ENCODE results near the gene MIOS. TPM values are rescaled to one million over a fixed set of nuclear protein-coding genes. Genes with fewer than 3 reads are reported as not detected.

The MIOS gene
- total and polyA plus RNA-seq, 9 of the 15 experiments (the other 6 are each of a cell fraction or from before 2014, with no cell fraction given) = 7.8 to 47.8 (median 30.6) TPM

GRCh38 chr7:7640221-7641128, 73.8 kb downstream of the MIOS start, which contains the start of gene UMAD1 (continued):
- no peak for TF ChIP-seq ZFP30 (CRISPR knock-in tag; IDR thresholded peaks at IDR 0.05; ENCODE audit: borderline replicate concordance)
- no peak for TF ChIP-seq TCF15 (CRISPR knock-in tag; IDR thresholded peaks at IDR 0.05)
- TF ChIP-seq ZNF431 (CRISPR knock-in tag; IDR thresholded peaks at IDR 0.05) = peak; percentile 47; the same call in 1 of the 2 replicates
- TF ChIP-seq SP1 (CRISPR knock-in tag; IDR thresholded peaks at IDR 0.05) = peak; percentile 83
- TF ChIP-seq ZBTB33 (CRISPR knock-in tag; IDR thresholded peaks at IDR 0.05) = no peak; the same call in 1 of the 2 replicates
- peak; percentile 90 for TF ChIP-seq EP400 (IDR thresholded peaks at IDR 0.05)
- TF ChIP-seq ARID1B (IDR thresholded peaks at IDR 0.05) = peak; percentile 69
- TF ChIP-seq ZNF253 (CRISPR knock-in tag; conservative IDR thresholded peaks at IDR 0.05) = no peak
- TF ChIP-seq ZBTB1 (CRISPR knock-in tag; IDR thresholded peaks at IDR 0.05; ENCODE audit: borderline replicate concordance, low read depth) = peak; percentile 60; the same call in 1 of the 2 replicates
- peak; percentile 46; the same call in 1 of the 2 replicates for TF ChIP-seq MYC (IDR thresholded peaks at IDR 0.05; ENCODE audit: low read depth, low read length)
- TF ChIP-seq MYC (CRISPR knock-in tag; IDR thresholded peaks at IDR 0.05; ENCODE audit: borderline replicate concordance, low read depth) = peak; percentile 63; the same call in 1 of the 2 replicates
- TF ChIP-seq SNIP1 (IDR thresholded peaks at IDR 0.05; ENCODE audit: low read depth) = no peak
- TF ChIP-seq TRIM24 (IDR thresholded peaks at IDR 0.05) = peak; percentile 45 to 73; a peak in 3 of 4 replicates
- no peak for TF ChIP-seq RFX7 (CRISPR knock-in tag; IDR thresholded peaks at IDR 0.05)
- TF ChIP-seq SMAD4 (CRISPR knock-in tag; conservative IDR thresholded peaks at IDR 0.05) = peak; percentile 73
- TF ChIP-seq CHD4 (IDR thresholded peaks at IDR 0.05; ENCODE audit: insufficient read depth, insufficient replicate concordance, low read depth, low read length, poor library complexity, severe bottlenecking) = no peak
- no peak for TF ChIP-seq ARID2 (IDR thresholded peaks at IDR 0.05)
- TF ChIP-seq CREB3L1 (IDR thresholded peaks at IDR 0.05; ENCODE audit: borderline replicate concordance, low read depth) = peak; percentile 83
- TF ChIP-seq NR2C1 (IDR thresholded peaks at IDR 0.05) = peak; percentile 97
- TF ChIP-seq NR2C1 (tag; IDR thresholded peaks at IDR 0.05) = peak; percentile 97
- no peak for TF ChIP-seq BRF2 (IDR thresholded peaks at IDR 0.05; ENCODE audit: borderline replicate concordance, insufficient read depth, insufficient read length)
- 0 out of 4 replicates have a peak, but pooled peaks of 1 of the 2 experiments have one; percentile 16 for TF ChIP-seq RAD21 (CRISPR knock-in tag; conservative IDR thresholded peaks at IDR 0.05 in 1 of 2, IDR thresholded peaks at IDR 0.05 in 1 of 2)

Measured in K562 (cell line).